ENCODE data around the gene VPS4A. TPM values are rescaled to one million over a fixed set of nuclear protein-coding genes. Genes with fewer than 3 reads are reported as not detected.

Gene VPS4A
- total RNA-seq, 1 experiment from 2014 or later, result 42.2 TPM

DNA sequence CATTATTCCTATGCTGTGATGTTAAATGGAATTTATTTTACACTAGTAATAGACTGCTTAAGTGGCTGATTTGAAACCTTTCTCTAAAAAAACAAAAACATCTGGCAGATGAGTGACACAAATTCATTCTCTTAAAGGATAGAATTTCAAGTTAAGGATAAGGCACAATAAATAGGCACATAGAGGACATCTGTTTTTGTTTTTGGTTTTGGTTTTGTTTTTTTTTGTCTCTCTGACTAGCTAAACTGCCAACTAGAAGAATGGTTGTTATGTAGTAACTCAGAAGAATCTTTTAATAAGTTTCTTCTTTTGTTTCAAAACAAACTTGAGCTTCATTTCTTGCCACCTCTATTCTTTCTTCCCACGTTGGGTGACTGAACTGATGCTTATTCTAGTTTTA is 5.1 kb upstream of the VPS4A start:
- Histone ChIP-seq H3K4me1 (ENCODE audit: control insufficient read depth in 1 of 2, insufficient read depth in 2 of 2, low read length in 2 of 2) (peaks cover 4 to 9% of the 10 kb centered on the region in 2 experiments), H3K4me3 (replicated peaks in 1 of 2; ENCODE audit: low read depth in 1 of 2, low read length in 2 of 2) (no peak overlapping the region), H4K20me1 (ENCODE audit: insufficient read depth) (no peaks in the 10 kb centered on the region), H3K36me3 (ENCODE audit: control insufficient read depth in 1 of 2, insufficient read depth in 2 of 2, low read length in 2 of 2) (peaks cover 0 to 5% of the 10 kb centered on the region in 2 experiments; a peak in 1 of 4 replicates), H2AFZ (ENCODE audit: low read depth, low read length, poor library complexity, severe bottlenecking) (no peak overlapping the region), H3K4me2 (ENCODE audit: low read length) (no peak overlapping the region), H3K9me3 (ENCODE audit: control insufficient read depth in 1 of 2, insufficient read depth in 1 of 2, low read depth in 1 of 2, low read length in 2 of 2) (no peaks in the 10 kb centered on the region), H3K9me2 (ENCODE audit: insufficient read depth) (no peaks in the 10 kb centered on the region), H3K27ac (ENCODE audit: low read depth, low read length) (no peak overlapping the region), H3K27me3 (ENCODE audit: insufficient read depth, low read length) (no peaks in the 10 kb centered on the region), H3K79me2 (ENCODE audit: insufficient read depth, low read length) (no peaks in the 10 kb centered on the region), H3K9ac (ENCODE audit: low read length) (no peak overlapping the region)
- TF ChIP-seq YY1 (IDR thresholded peaks at IDR 0.05; ENCODE audit: extremely low read depth, insufficient replicate concordance, low read depth, low read length), result no peak
- TF ChIP-seq MAX (IDR thresholded peaks at IDR 0.05), result no peak
- TF ChIP-seq, protein P1, sequence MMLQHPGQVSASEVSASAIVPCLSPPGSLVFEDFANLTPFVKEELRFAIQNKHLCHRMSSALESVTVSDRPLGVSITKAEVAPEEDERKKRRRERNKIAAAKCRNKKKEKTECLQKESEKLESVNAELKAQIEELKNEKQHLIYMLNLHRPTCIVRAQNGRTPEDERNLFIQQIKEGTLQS (IDR thresholded peaks at IDR 0.05), result no peak
- no peak for TF ChIP-seq CBX3 (IDR thresholded peaks at IDR 0.05; ENCODE audit: low read depth)
- no peak for TF ChIP-seq POLR2A (IDR thresholded peaks at IDR 0.05; ENCODE audit: borderline replicate concordance, extremely low read depth, insufficient read depth, insufficient read length)
- no peak for TF ChIP-seq SRF (IDR thresholded peaks at IDR 0.05; ENCODE audit: low read depth)
- TF ChIP-seq FOSL1 (IDR thresholded peaks at IDR 0.05; ENCODE audit: low read depth), result no peak
- no peak for TF ChIP-seq REST (IDR thresholded peaks at IDR 0.05; ENCODE audit: low read depth)
- TF ChIP-seq EZH2phosphoT487 (IDR thresholded peaks at IDR 0.05; ENCODE audit: borderline replicate concordance), result no peak
- no peak for TF ChIP-seq RAD21 (IDR thresholded peaks at IDR 0.05; ENCODE audit: low read depth)
- no peak for TF ChIP-seq EGR1 (IDR thresholded peaks at IDR 0.05; ENCODE audit: low read depth)
- TF ChIP-seq CTCF (IDR thresholded peaks at IDR 0.05 in 2 of 3, conservative IDR thresholded peaks at IDR 0.05 in 1 of 3; ENCODE audit: borderline replicate concordance in 1 of 3, insufficient read depth in 1 of 3, low read depth in 2 of 3, low read length in 2 of 3), result no peak
- no peak for TF ChIP-seq ZFX (IDR thresholded peaks at IDR 0.05)
- no peak for TF ChIP-seq ZBTB33 (IDR thresholded peaks at IDR 0.05; ENCODE audit: extremely low read depth, insufficient replicate concordance, low read length)
- no peak for TF ChIP-seq POLR2AphosphoS5 (IDR thresholded peaks at IDR 0.05; ENCODE audit: low read depth, low read length)
- TF ChIP-seq SIN3A (IDR thresholded peaks at IDR 0.05; ENCODE audit: low read depth), result no peak
- TF ChIP-seq SP1 (IDR thresholded peaks at IDR 0.05; ENCODE audit: low read depth), result no peak
- TF ChIP-seq EZH2 (IDR thresholded peaks at IDR 0.05), result no peak
- ATAC-seq (no peak), DNase-seq (ENCODE audit: low read depth, low spot score) (no peak)
- ChIA-PET RAD21 (ENCODE audit: low non-redundant PET in 1 of 2, low total read pairs in 2 of 2, uncharacterized antibody in 2 of 2, unreplicated experiment in 2 of 2) (no interaction called here), POLR2A (no interaction called here), CTCF (interaction anchor here (0.6 kb wide), 1 partner anchor 707 kb away, joined by 3 read pairs; no protein-coding TSS in a partner anchor)
- no TSS peak for BruUV-seq (replicated peaks)
- intact Hi-C loops (cut with micrococcal nuclease), result no loop called here

Measured in HCT116 (cell line).